GM12874 (cell line): ENCODE data around the gene KRI1.
A peak's percentile ranks its signal among the peaks of the same experiment; 100 is the strongest.

ENCODE experiments used
- TF ChIP-seq, protein P1 (sequence below): IDR thresholded peaks from 2 replicates; pipeline ENCODE4 v1.5.1; 2011; ENCODE audit warnings: low read depth, mild to moderate bottlenecking, control low read depth, low read length, moderate library complexity; ENCODE audit not compliant: insufficient read depth

KRI1 gene

GRCh38 chr19:10517760-10518443, 47.9 kb downstream of the KRI1 start:
- TF ChIP-seq, protein P1, sequence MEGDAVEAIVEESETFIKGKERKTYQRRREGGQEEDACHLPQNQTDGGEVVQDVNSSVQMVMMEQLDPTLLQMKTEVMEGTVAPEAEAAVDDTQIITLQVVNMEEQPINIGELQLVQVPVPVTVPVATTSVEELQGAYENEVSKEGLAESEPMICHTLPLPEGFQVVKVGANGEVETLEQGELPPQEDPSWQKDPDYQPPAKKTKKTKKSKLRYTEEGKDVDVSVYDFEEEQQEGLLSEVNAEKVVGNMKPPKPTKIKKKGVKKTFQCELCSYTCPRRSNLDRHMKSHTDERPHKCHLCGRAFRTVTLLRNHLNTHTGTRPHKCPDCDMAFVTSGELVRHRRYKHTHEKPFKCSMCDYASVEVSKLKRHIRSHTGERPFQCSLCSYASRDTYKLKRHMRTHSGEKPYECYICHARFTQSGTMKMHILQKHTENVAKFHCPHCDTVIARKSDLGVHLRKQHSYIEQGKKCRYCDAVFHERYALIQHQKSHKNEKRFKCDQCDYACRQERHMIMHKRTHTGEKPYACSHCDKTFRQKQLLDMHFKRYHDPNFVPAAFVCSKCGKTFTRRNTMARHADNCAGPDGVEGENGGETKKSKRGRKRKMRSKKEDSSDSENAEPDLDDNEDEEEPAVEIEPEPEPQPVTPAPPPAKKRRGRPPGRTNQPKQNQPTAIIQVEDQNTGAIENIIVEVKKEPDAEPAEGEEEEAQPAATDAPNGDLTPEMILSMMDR: no peak

- TF ChIP-seq, protein P1: no peak
Measured at GRCh38 chr19:10517361-10517759, 48.5 kb downstream of the KRI1 start, which contains the start of gene S1PR5. Gene S1PR5 (minus strand): TSS chr19:10517447. CDS start chr19:10515011, 2,436 bp downstream.

- TF ChIP-seq, protein P1: no peak
Measured at GRCh38 chr19:10516671-10517286, 49.0 kb downstream of the KRI1 start.

GRCh38 chr19:10516064-10516385, 49.8 kb downstream of the KRI1 start:
- TF ChIP-seq, protein P1: no peak

DNA sequence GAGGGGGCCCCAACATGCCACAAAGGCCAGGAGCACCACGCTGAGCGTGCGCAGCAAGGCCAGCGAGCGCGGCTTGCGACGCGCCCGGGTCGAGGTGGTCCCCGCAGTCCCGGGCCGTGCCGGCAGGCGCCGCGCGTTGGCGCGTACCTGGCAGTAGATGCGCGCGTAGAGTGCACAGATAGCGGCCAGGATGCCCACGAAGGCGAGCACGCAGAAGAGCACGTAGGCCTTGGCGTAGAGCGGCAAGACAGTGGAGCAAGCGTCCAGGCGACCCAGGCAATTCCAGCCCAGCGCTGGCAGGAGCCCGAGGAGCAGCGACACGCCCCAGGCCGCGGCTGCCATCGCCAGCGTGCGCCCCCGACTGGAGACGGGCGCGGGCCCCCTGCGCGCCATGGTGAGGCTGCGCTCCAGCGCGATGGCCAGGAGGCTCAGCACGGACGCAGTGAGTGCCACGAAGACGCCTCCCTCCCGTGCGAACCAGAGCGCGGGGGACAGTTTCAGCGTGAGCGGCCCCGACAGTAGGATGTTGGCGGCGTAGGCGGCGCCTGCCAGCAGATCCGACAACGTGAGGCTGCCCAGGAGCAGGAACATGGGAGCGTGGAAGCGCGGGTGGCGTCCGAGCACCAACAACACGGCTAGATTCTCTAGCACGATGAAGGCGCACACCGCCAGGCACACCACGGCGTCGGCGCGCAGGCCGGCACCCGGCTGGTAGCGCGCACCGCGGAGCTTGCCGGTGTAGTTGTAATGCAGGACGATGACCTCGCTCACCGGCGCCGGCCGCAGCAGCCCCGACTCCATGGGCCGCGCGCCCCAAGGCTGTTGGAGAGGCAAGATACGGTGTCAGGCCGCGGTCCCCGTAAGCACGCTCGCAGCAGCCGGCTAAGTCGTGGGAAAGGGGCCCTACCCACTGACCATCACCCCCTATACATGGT, 51.3 kb downstream of the KRI1 start:
- TF ChIP-seq, protein P1: peak; percentile 24; the same call in 1 of the 2 replicates

DNA sequence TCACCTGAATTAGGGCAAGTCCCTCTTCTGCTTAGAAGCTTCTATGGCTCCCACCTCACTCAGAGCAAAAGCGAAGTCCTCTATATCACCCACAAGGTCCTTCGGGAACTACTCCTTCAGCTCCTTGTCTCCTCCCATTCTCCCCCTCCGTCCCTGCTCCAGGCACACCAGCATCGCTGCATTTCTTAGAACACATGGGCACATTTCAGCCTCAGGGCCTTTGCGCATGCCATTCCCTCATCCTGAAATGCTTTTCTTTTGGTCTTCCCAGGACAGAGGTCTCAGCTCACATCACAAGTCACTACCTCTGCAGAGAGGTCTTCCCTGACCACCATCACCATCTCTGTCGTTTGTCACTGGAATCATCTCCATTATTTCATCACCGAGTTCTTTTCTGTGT, 52.6 kb downstream of the KRI1 start:
- TF ChIP-seq, protein P1: no peak

GRCh38 chr19:10510301-10510802, 55.5 kb downstream of the KRI1 start:
- TF ChIP-seq, protein P1: peak; percentile 91
